Epithelial cell of prostate (primary cell): Measurements from ENCODE around the gene ERBB4.

Experiments used
- DNase-seq: peaks from one replicate; pipeline ENCODE4 v3.0.0-alpha.2; 2011; ENCODE audit warnings: low read depth, low spot score
- H3K27ac ChIP-seq: fragments of 450-650 bp; 2 replicates; pipeline ENCODE4 v1.5.1; 2017; ENCODE audit warnings: mild to moderate bottlenecking

ERBB4 gene

GRCh38 chr2:211416373-211416772 lies 1122.2 kb downstream of the ERBB4 start:
- DNase-seq = no peak

GRCh38 chr2:211413746-211414145 lies 1124.9 kb downstream of the ERBB4 start:
- H3K27ac ChIP-seq = no peak overlapping the region
- DNase-seq = no peak

More at GRCh38 chr2:211416373-211416772, 1122.2 kb downstream of the ERBB4 start:
- no peak overlapping the region for H3K27ac ChIP-seq

GRCh38 chr2:211408483-211408891 lies 1130.1 kb downstream of the ERBB4 start:
- peak; percentile 90 for DNase-seq
- H3K27ac ChIP-seq = peak overlapping the region; percentile 77

- no peak for DNase-seq
- no peak overlapping the region for H3K27ac ChIP-seq
Measured at GRCh38 chr2:211407076-211407475, 1131.5 kb downstream of the ERBB4 start.

- H3K27ac ChIP-seq = no peak overlapping the region
- no peak for DNase-seq
Measured at GRCh38 chr2:211405036-211405435, 1133.6 kb downstream of the ERBB4 start.

- H3K27ac ChIP-seq = no peak overlapping the region
- no peak for DNase-seq
Measured at GRCh38 chr2:211404098-211404497, 1134.5 kb downstream of the ERBB4 start.

- DNase-seq = no peak
- H3K27ac ChIP-seq = no peak overlapping the region
Measured at GRCh38 chr2:211401328-211401727, 1137.3 kb downstream of the ERBB4 start.

- H3K27ac ChIP-seq = no peak overlapping the region
- no peak for DNase-seq
Measured at GRCh38 chr2:211397764-211398163, 1140.8 kb downstream of the ERBB4 start.

GRCh38 chr2:211396815-211397214 lies 1141.8 kb downstream of the ERBB4 start:
- no peak for DNase-seq

GRCh38 chr2:211391189-211391567 lies 1147.4 kb downstream of the ERBB4 start:
- H3K27ac ChIP-seq = no peak overlapping the region
- DNase-seq = no peak

More at GRCh38 chr2:211396815-211397214, 1141.8 kb downstream of the ERBB4 start:
- H3K27ac ChIP-seq = no peak overlapping the region

GRCh38 chr2:211390536-211391188 lies 1147.9 kb downstream of the ERBB4 start:
- no peak overlapping the region for H3K27ac ChIP-seq

GRCh38 chr2:211387734-211388133 lies 1150.9 kb downstream of the ERBB4 start:
- no peak for DNase-seq
- H3K27ac ChIP-seq = no peak overlapping the region

More at GRCh38 chr2:211390536-211391188, 1147.9 kb downstream of the ERBB4 start:
- no peak for DNase-seq

GRCh38 chr2:211380041-211380440 lies 1158.6 kb downstream of the ERBB4 start:
- H3K27ac ChIP-seq = no peak overlapping the region
- DNase-seq = no peak

- H3K27ac ChIP-seq = no peak overlapping the region
- DNase-seq = no peak
Measured at GRCh38 chr2:211376410-211376809, 1162.2 kb downstream of the ERBB4 start.

GRCh38 chr2:211373203-211373602 lies 1165.4 kb downstream of the ERBB4 start:
- no peak for DNase-seq
- no peak overlapping the region for H3K27ac ChIP-seq

GRCh38 chr2:211371465-211371864 lies 1167.1 kb downstream of the ERBB4 start:
- no peak for DNase-seq

GRCh38 chr2:211368467-211368866 lies 1170.1 kb downstream of the ERBB4 start:
- peak overlapping the region; percentile 81 for H3K27ac ChIP-seq
- no peak for DNase-seq

More at GRCh38 chr2:211371465-211371864, 1167.1 kb downstream of the ERBB4 start:
- no peak overlapping the region for H3K27ac ChIP-seq

- peak overlapping the region; percentile 81 for H3K27ac ChIP-seq
- DNase-seq = peak; percentile 97
Measured at GRCh38 chr2:211367711-211368110, 1170.9 kb downstream of the ERBB4 start.

GRCh38 chr2:211367293-211367692 lies 1171.3 kb downstream of the ERBB4 start:
- peak; percentile 88 for DNase-seq
- peak overlapping the region; percentile 81 for H3K27ac ChIP-seq

GRCh38 chr2:211364911-211365310 lies 1173.7 kb downstream of the ERBB4 start:
- H3K27ac ChIP-seq = no peak overlapping the region
- DNase-seq = no peak

GRCh38 chr2:211361383-211361782 lies 1177.2 kb downstream of the ERBB4 start:
- no peak for DNase-seq
- no peak overlapping the region for H3K27ac ChIP-seq

- no peak for DNase-seq
- no peak overlapping the region for H3K27ac ChIP-seq
Measured at GRCh38 chr2:211359347-211359746, 1179.3 kb downstream of the ERBB4 start.
